Ishikawa (cell line): ENCODE data around the gene ZFR2.

Experiments used
- CEBPB ChIP-seq: IDR thresholded peaks from 2 replicates; pipeline ENCODE4 v1.6.1; 2012
- CREB1 ChIP-seq: IDR thresholded peaks from 2 replicates; pipeline ENCODE4 v1.6.1; 2012; ENCODE audit warnings: low read depth
- EGR1 ChIP-seq: IDR thresholded peaks from 2 replicates; pipeline ENCODE4 v1.6.1; 2012
- EP300 ChIP-seq: IDR thresholded peaks from 2 replicates; pipeline ENCODE4 v1.6.1; 2012; ENCODE audit warnings: borderline replicate concordance
- FOXM1 ChIP-seq: IDR thresholded peaks from 2 replicates; pipeline ENCODE4 v1.6.1; 2012; ENCODE audit warnings: low read depth, borderline replicate concordance
- NFIC ChIP-seq: IDR thresholded peaks from 2 replicates; pipeline ENCODE4 v1.6.1; 2012
- RAD21 ChIP-seq: IDR thresholded peaks from 2 replicates; pipeline ENCODE4 v1.6.1; 2012; ENCODE audit warnings: low read depth
- TAF1 ChIP-seq: IDR thresholded peaks from 2 replicates; pipeline ENCODE4 v1.6.1; 2012; ENCODE audit warnings: low read depth, mild to moderate bottlenecking
- TCF12 ChIP-seq: IDR thresholded peaks from 2 replicates; pipeline ENCODE4 v1.6.1; 2012; ENCODE audit warnings: low read depth
- TEAD4 ChIP-seq: IDR thresholded peaks from 2 replicates; pipeline ENCODE4 v1.6.1; 2012
- USF1 ChIP-seq: IDR thresholded peaks from 2 replicates; pipeline ENCODE4 v1.6.1; 2012
- YY1 ChIP-seq: IDR thresholded peaks from 2 replicates; pipeline ENCODE4 v1.6.1; 2012; ENCODE audit warnings: low read depth
- ZBTB7A ChIP-seq: IDR thresholded peaks from 2 replicates; pipeline ENCODE4 v1.6.1; 2012; ENCODE audit warnings: low read depth
- TF ChIP-seq, protein P1 (sequence below): IDR thresholded peaks from 2 replicates; pipeline ENCODE4 v1.6.1; 2012; ENCODE audit warnings: low read depth, mild to moderate bottlenecking
- TF ChIP-seq, protein P2 (sequence below): IDR thresholded peaks from 2 replicates; pipeline ENCODE4 v1.6.1; 2012

The ZFR2 gene

GRCh38 chr19:3788996-3789778 is 79.7 kb downstream of the ZFR2 start:
- TF ChIP-seq CREB1 (no peak), TEAD4 (no peak), RAD21 (no peak), FOXM1 (no peak), EP300 (no peak), ZBTB7A (no peak), USF1 (no peak), TCF12 (no peak), CEBPB (no peak), YY1 (no peak), TAF1 (no peak), EGR1 (no peak), NFIC (no peak)
- TF ChIP-seq, protein P1, sequence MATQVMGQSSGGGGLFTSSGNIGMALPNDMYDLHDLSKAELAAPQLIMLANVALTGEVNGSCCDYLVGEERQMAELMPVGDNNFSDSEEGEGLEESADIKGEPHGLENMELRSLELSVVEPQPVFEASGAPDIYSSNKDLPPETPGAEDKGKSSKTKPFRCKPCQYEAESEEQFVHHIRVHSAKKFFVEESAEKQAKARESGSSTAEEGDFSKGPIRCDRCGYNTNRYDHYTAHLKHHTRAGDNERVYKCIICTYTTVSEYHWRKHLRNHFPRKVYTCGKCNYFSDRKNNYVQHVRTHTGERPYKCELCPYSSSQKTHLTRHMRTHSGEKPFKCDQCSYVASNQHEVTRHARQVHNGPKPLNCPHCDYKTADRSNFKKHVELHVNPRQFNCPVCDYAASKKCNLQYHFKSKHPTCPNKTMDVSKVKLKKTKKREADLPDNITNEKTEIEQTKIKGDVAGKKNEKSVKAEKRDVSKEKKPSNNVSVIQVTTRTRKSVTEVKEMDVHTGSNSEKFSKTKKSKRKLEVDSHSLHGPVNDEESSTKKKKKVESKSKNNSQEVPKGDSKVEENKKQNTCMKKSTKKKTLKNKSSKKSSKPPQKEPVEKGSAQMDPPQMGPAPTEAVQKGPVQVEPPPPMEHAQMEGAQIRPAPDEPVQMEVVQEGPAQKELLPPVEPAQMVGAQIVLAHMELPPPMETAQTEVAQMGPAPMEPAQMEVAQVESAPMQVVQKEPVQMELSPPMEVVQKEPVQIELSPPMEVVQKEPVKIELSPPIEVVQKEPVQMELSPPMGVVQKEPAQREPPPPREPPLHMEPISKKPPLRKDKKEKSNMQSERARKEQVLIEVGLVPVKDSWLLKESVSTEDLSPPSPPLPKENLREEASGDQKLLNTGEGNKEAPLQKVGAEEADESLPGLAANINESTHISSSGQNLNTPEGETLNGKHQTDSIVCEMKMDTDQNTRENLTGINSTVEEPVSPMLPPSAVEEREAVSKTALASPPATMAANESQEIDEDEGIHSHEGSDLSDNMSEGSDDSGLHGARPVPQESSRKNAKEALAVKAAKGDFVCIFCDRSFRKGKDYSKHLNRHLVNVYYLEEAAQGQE, result no peak

DNA sequence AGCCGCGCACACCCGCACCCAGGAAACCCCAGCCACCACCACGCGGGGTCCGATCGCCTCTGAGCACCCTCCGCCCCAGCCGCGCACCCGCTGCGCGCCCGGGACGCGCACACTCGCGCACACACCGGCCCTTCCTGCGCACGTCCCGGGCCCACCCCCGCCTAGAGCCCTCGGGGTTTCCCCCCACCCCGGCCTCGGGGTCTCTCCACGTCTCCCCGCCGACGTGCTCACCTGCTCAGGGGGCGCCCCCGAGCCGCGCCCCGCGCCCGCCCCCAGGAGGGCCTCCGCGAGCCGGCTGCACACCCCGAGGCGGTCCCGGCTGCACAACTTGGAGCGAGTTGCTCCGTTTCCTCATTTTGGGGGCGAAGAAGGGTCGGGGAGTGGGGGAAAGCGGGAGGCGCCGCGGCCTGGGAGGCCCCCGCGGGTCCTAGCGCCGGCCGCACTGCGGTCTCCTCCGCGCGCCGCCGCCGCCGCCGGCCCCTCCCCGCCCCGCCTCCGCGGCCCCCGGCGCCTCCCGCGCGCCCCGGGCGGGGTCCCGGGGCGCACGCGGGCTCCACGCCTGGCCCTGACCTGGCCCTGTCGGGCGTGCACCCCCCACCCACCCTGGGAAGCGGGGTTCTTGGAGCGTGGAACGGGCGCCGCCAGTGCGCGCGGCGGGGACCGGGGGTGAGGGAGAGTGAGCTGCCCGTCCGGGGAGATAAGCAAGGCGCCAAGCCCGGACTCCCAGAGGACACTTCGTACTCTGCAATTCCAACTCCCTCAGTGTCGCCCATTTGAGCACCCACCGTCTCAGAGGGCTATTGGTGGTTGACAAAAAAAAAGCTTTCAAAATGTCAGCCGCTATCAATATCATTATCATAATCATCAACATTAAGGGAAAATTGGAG is 82.7 kb downstream of the ZFR2 start, which contains the start of gene MATK:
MATK (minus strand) TSS at position 444 of the 887 bp plus-strand sequence. CDS start 1,246 bp downstream, outside the sequence.
- TF ChIP-seq YY1 (no peak), TAF1 (no peak), TCF12 (no peak; the same call in 1 of the 2 replicates), NFIC (no peak), ZBTB7A (peak; percentile 71; the same call in 1 of the 2 replicates), EP300 (no peak), CEBPB (no peak)
- TF ChIP-seq, protein P1, result no peak

DNA sequence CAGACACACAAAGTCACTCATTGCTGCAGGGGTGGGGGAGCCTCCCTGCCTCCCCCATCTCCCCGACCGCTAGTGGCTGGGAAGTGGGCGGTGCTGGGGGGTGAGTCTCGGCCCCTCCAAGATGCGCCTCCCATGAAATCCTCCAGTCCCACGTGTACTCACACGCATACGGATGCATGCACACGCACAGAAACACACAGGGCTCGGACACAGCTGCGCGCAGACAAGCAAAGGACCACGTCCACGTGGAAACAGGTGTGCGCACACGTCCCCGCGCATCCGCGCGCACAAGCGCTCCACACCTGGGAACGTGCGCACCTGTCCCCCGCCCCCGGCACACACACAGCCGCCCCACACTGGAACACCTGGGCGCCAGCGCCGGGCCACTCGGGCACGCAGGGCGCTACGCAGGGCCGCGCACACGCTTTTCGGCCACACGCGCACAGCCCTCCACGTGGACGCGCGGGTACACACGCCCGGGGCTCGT is 83.3 kb downstream of the ZFR2 start:
- TF ChIP-seq TCF12 (peak; percentile 16; the same call in 1 of the 2 replicates), EP300 (no peak), CEBPB (no peak)
- TF ChIP-seq, protein P2, sequence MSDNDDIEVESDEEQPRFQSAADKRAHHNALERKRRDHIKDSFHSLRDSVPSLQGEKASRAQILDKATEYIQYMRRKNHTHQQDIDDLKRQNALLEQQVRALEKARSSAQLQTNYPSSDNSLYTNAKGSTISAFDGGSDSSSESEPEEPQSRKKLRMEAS, result peak; percentile 79

GRCh38 chr19:3784607-3785450 is 84.0 kb downstream of the ZFR2 start:
- TF ChIP-seq FOXM1 (no peak), TCF12 (no peak)

DNA sequence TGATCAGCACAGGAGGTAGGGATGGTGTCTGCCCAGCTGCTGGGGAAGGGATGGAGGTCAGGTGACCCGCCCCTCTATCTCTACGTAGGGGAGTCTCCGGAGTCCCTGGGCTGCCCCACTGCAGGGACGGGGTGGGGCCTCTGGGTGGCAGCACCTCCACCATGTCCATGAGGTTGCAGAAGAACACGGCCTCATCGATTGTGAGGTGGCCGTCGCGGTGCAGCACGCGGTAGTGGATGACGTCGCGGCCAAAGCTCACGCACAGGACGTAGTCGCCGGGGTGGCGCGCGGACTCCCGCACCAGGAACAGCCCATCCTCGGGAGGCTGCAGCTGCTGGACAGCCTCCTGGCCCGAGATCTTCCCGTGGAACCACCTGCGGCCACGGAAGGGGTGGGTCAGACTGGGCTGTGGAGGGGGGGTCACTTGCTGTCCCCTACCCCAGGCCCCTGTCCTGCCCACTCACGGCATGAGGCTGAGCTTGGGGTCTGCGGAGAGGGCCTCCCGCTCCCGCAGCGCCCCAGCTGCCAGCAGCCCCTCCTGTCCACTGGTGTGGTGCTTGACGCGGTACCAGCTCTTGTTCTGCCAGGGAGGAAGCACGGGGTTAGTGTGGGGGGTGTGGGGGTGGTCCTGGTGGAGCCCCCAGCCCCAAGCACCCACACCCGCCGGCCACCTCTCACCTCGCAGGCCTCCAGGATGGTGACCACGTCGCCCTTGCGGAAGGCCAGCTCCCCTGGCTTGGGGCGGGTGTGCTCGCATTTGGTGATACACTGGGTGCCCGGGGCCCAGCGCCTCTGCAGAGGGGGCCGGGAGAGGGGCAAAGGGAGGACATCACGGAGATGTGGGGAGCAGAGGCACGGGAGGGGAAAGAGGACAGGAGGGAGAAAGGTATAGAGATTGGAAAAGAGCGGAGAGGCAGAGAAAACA is 84.9 kb downstream of the ZFR2 start:
- peak; percentile 46 for TF ChIP-seq RAD21
- TF ChIP-seq ZBTB7A, result no peak
